NCI-H1105 (cell line): ENCODE data around the gene PPM1L.

ENCODE experiments used
- DNase-seq: peaks from one replicate; lab custom pipeline; 2025; lab: John Stamatoyannopoulos, UW

PPM1L gene

DNA sequence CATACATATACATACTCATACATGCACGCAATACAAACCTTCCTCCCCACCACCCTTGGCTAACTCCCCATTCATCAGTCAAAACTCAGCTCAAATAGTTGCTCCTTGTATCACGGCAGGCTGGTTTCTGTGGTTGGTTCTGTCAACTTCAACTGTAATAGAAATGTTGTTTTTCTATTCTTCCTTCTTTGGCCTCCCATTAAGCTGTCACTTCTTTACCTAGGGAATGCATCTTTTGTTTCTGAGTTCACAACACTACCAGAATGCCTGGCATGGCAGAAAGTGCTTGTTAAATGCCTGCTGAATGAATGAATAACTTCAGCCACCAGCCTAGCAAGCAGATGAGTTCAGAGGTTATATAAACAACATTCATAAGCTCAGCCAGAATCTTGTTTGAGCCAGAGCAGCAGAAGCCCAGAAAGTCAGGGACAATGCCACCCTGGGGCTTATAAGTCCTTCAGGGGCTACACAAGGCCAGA lies 286.0 kb downstream of the PPM1L start:
- no peak for DNase-seq

DNA sequence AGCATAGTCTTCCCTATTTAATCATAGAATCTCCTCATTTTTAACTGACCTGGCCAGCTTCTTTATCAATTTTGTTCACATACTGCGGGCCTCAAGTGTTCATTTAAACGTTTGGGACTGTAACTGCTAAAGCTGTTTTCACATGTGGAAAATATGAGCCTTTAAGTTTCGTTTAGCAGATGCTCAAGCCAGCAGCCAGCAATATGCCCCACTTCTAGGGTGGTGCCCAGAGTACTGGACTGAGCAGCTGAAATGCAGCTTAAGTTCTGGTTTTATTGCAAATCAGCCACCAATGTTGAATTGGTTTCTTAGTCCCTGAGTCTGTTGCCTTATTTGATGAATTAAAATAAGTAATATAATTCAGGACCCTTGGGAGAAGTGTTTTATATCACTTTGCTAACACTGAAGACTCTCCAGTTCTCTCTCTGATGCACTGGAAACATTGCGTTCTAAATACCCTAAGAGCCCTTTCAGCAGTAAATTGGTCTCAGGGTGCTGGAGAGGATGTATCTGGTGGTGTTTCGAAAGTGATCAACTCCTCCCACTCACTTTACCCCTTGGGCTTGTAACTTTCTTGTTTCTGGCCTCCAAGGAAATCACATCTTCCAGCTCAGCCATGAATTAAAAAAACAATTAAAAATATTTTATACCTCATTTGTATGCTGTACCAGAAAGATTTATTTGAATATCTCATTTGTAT lies 287.5 kb downstream of the PPM1L start:
- no peak for DNase-seq

DNA sequence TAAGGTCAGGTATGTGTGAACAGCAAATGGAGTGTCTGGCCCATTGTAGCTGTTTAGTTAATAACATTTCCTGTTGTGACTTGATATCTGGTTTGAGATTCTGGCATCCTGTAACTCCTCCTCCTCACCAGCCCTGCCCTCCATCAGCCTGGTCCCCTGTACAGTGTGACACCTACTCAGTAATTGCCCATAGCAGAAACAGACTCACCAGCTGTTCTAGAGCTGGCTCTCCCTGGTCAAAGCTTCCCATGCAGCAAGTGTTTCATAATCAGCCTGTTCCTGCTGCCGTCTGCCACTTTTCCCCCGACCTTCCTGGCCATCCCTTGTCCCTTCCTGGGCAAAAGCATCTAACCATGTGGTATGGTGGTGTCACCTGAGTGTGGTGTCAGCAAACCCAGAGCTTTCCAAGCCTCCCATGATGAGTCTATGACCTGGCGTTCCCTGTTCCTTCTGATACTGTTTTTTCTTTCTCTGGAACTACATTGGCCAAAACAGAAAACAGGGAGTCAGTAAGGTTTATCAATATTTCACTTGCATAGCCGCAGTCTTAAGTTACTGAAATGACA lies 293.7 kb downstream of the PPM1L start:
- DNase-seq, result no peak

DNA sequence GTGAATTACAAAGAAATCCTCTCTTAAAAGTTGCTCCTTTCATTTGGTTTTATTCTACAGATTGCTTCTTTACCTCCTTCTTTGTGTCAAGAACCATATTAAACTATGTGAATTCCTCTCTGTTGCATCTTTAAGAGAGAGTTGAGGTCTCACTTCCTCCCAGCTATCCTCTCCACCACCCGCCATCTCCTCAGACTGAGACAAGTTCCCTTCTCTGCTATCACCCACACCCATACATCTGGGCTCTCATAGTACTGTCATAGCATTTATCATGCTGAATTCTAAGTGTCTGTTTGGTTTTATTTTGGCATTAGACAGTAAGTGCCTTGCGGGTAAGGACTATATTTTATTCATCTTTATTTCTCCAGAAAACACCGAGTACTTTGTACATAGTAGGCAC lies 294.9 kb downstream of the PPM1L start:
- no peak for DNase-seq

DNA sequence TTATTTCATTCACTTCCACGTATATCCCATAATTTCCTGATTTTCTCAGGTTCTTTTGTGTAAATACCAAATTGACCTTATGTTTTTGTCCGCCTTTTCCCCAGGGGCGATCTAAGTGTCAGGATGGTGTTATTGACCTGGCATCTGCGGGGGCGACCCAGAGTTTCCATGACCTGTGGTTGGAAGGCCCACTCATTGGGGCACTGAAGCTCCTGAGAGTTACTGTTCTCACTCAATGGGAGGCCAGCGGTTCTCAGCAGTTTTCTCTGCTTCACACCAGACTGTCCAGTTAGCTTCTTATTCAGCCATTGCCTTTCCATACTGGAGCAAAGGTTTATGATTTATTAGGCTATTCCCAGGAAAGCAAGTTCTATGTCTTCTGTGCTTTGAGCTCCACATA lies 295.8 kb downstream of the PPM1L start:
- DNase-seq, result no peak

DNA sequence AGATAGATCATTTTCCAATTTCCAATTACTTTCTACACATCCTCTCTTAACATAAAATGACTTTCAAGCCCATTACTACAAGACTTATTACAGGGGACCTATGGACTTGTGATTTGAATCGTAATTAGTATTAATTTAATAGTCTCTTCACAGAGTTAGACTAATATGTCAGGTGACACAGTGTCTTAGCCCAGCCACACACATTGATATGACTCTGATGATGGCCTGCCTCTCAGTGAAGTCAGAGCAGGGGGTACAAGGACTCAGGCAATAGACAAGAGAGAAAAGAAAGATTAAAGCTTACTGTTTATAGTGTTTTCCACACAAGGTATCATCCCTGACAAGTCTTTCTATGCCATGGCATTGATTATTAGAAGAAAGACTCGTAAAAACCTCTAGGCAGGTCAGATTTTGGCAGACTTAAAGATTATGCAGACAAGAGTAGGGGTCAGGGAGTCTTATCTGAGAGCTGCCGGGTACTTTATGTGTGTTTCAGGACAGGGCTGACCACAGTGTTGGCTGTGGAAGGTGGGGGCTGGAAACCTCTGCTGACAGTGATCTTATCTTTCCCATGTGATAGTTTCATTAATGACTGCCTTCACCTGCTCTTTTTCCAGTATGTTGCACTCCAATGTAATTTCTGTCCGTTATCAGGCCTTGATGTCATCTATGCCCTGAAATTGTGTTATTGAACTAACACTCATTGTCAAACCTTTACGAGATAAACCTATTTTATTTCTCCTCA lies 299.0 kb downstream of the PPM1L start:
- no peak for DNase-seq

DNA sequence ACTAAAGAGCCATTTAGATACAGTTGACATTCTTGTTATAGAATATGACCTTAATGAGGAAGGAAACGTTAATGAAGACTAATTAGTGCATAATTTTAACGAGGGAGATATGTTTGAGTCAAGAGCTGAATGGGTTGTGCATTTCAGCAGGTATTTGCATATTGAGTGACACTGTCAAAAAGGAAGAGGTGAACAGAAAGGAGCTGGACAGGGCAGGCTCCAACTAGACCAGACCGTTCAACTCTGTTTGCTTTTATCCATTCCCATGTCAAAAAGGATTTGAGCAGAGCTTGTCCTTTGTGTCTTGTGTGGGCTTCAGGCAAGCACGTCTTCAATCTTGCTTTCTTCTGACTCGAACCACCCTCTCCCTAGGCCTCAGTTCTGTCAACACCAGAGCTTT lies 308.4 kb downstream of the PPM1L start:
- no peak for DNase-seq

DNA sequence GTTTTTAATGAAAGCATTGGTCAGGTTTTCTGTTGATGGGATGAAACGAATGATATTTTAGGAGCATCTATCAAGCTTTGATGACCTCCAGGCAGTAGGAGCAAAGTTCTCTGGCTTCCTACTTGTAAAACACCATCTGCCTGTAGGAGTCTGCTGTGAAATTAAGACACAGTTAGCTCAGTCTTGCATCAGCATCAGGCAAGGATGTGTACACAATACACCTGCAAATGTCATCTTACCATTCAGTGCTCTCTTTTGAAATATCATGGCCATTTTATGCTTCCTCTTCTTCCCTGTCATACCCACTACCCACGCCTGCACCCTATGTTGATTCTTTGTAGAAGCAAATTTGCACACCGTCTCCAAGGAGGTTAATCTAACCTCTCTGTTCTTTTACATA lies 310.9 kb downstream of the PPM1L start:
- DNase-seq, result no peak

DNA sequence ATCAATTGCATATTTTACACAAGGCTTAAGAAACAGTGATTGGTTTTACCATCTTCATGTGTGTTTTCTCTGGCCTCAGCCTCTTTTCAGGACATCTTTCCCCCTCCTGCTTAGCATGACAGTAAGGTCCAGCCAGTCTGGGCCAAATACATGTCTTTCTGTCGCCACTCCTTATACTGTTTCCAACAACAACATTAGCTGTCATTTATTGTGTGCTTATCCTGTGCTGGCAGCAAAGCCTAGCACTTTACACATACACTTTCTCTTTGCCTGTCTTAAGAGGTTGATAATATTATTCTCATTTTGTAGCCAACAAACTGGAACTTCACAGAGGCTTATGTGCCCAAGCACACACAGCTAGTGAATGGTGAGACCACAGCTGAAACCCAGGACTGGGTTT lies 311.3 kb downstream of the PPM1L start:
- no peak for DNase-seq

DNA sequence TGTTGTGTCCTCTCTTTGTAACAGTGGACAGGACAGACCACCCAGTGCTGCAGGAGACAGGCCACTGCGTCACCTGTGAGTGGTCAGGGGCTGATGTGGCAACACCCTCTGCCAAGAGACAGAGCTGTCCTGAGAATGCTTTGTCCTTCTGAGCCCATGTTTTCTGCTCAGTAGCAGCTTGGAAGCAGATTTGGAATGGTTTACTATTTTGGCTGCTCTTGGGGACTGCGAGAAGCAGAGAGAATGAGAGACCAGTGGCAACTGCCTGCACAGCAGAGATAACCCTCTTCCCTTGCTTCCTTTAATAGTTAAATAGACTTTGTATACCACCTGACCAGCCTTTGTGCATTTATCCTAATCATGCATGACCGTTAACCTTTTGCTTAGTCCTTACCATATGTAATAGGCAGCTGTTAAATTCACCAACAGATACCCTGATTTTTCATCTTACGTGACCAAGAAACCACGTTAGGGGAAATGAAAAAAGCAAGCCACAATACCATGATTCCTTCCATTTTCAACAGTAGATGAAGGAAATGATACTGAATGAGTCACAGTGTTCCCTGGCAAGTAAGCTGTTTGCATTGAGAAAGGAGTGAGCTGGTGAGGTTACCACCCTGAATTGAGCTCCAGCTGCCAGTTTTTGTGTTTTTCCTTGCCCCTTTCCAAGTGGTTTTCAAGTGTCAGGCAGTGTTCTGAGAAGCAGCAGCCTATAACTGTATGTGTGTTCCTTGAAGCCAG lies 313.6 kb downstream of the PPM1L start:
- DNase-seq, result no peak

DNA sequence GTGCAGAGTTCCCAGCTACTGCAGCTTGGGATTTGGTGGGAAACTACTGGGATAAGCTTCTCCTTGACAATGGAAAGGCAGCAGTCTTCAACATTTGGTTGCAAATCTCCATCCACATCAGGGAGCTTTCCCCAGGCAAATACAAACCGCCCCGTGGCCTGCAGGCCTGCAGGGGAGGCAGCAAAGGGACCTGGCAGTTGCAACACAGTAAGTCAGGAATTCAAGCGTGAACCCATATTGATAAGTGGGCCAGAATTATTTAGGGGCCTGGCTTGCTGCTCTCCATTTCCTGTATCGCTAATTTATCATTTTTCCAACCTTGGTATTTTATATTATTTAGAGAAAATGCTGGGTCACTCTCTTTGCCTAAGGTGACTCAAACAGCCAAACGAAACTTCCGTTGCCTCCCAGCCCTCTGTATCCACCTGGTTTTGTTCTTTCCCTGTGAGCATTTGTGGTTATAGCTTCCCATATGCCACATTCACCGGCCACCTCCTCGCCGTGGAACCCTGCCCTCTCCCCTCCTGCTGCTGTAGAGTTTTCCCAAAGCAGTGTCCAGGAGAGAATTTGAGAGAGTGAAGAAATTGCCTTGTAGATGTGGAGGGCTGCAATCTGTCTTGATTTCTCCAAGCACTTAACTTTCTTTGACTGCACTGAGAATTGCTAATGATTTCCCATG lies 314.4 kb downstream of the PPM1L start:
- DNase-seq, result no peak

DNA sequence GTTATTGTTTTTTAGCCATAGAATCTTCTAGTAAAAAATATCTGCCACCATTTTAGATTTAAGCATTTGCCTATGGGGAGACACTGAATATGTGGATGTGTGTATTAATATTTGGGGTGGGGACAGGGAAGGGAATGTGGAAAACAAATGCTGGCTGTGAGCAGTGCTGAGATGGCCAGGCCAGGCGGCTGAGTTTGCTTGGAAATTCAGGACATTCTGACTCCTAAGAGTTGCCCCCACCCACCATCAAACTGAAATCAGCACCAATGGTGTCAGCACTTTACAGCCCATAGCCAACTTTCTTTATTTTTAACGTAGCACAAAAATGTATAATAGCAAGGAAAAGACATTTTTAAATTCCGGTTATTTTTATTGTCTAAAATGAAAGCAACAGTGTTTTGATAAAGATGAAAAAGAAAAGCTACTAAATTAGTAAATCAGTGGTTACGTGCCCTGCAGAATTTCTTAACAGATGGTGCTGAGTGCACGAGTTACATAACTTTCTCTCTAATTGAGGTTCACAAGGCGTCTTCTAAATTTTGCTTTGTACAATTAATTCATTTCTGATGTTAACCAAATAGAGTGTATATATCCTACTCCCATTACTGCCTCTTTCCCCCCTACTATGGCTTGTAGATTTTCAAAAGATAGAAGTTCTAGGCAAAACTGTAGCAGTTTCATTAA lies 315.1 kb downstream of the PPM1L start:
- DNase-seq, result no peak

DNA sequence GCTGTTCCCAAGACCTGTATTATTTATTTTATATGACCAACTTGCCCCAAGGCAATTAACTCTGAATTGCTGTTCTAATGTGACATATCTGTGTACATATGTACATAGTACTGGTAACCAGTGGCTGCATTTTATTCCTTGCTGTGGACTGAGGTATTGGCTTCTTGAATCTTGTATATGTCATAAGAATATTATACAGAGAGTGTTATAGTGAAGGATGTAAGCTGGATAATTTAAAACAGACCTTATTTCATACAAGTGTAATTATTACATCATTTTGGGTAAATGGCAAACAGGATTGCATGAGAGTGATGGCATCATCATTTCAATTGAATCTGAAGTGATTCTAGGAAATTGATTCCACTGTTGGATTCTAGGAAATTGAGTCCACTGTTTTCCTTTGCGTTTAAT lies 316.2 kb downstream of the PPM1L start:
- DNase-seq, result no peak

DNA sequence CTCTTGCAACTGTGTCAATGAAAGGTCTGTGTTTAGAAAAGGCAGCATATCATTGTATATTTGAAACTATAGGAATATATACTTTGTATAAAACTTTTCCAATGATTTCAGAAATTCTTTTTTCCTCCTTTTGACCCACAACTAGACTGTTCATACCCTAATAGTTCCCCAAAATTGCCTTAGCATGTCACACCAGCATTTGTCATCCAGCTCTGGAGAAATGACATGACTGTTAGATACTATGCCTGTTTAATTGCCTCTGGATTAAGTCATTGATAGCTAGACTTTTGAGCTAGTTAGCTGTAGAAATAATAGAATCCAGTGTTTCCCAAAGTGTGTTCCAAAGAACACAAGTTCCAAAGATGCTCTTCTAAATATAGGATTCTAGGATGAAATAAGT lies 316.7 kb downstream of the PPM1L start:
- no peak for DNase-seq

DNA sequence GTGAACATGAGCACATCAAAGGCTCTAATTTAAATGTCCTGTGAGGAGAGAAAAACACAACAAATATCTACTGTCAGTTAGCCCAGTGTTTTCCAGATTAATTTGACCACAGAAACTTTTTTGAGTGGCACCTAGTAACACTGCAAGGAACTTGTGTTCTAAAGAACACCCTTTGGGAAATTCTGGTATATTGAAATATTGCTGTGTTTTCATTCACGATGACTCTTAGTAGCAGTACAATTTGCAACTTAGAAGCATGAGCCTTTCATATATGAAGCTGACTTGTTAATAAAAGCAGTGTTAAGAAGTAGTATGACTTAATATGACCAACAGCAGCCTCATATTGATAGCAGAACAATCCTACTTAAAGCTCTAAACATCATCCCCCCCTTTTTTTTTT lies 317.1 kb downstream of the PPM1L start:
- no peak for DNase-seq

DNA sequence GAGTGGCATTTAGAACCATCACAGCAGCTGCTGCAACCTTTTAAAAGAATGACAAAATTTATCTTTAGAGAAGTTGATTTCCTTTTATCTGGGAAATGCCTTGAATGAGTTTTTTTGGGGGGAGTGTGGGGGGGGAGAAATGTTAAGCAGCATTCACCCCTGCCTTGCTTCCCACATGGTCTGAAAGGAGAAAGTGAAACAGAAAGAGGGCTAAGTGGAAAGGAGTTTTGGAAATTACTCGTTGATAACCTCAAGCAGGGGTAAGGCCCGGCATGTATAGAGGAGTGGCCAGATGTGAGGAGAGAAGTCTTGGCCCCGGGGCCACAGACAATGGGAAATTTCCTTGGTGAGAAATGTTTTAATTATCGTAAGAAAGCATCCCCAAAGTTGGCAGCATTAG lies 325.6 kb downstream of the PPM1L start:
- no peak for DNase-seq

DNA sequence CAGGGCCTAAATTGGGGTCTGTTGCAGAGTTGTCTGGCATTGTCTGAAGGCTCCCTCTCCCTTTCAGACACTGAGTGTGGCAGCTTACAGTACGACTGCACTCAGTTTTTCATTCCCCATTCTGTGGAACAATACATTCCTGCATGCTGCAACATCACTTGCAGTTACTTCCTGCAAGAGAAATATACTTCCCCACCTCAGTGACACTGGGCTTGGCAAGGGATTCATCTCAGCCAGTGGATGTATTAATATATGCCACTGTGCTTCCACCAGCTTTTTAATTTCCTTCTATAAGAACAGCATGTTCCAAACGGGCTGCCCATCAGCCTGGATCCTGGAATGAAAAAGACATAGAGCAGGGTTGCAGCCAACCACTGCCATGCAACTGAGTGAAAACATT lies 326.0 kb downstream of the PPM1L start:
- no peak for DNase-seq

DNA sequence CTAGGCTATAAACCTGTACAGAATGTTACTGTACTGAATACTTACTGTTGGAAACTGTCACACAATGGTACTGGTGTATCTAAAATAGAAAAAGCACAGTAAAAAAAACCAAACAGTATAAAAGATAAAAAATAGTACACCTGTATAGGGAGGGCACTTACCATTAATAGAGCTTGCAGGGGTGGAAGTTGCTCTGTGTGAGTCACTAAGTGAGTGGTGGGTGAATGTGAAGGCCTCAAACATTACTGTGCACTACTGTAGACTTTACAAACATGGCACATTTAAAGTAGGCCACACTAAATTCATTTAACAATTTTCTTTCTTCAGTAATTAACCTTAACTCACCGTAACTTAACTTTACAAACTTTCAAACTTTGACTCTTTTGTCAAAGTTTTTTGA lies 327.1 kb downstream of the PPM1L start:
- no peak for DNase-seq

DNA sequence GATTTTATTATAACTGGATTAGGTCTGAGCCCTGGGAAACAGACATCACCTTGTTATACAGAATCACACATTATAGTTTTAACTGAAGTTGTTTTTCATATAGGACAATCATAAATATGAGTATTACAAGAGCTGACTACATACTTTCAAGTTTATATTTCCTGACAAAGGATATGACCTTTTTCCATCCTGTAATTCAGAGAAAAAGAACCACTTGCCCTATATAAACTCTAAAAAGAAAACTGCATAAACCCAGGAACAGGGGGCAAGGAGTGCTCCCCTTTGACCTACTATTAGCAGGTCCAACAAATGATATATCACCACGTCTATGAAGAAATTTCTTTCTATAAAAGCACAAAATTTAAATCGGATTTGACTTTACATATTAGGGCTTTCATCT lies 328.2 kb downstream of the PPM1L start:
- DNase-seq, result no peak

DNA sequence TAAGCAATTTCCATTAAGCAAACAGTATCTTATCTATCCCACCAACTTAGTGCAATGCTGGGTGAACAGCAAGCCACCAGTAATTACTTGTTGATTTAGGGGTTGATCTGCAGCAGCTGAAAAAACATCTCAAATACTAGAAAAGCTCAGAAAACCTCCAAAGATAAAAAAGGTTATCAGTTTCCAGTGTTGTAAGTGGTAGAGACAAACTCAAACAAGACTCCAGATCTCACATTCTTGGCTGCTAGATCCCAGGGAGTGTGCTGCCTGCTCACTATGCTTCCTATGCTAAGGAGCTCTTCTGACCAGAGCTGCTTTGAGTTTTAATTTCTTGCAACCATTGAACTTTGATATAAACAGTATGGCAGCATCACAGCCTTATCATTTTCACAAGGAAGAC lies 337.9 kb downstream of the PPM1L start:
- DNase-seq, result no peak

DNA sequence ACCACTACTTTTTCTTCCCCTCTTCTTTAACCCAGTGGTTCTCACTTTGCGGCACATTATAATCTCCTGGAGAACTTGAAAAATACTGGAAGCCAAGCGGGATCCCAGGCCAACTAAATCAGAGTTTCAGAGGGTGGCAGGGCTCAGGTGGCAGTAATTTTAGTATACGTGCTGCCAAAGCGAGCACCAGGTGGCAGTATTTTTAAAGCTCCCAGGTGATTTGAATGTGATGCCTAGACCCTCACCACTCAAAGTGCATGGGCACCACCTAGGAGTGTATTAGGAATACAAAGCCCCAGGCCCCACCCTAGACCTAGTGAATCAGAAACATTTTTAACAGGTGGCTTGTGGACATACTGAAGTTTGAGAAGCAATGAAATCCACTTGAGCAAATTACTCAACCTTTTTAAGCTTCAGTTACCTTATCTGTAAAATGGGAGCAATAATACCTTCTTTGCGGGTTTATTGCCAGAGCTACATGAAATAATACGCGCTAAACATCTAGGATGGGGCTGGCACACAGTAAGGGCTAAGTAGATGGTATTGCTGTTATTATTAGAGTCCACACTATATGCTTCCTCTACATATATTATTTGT lies 340.8 kb downstream of the PPM1L start:
- peak; percentile 24 for DNase-seq
